Lung (tissue), 12 donors: ENCODE measurements around the gene CCL27. TPM values are rescaled to one million over a fixed set of nuclear protein-coding genes. Genes with fewer than 3 reads are reported as not detected.
A peak's percentile ranks its signal among the peaks of the same experiment; 100 is the strongest.

Source experiments
- ATAC-seq: fragments of 200-7000 bp; cut with Tn5 transposase; one replicate; pipeline ENCODE4 v1.9.1; 2020; ENCODE audit warnings: moderate number of reproducible peaks; ENCODE audit not compliant: insufficient read depth, low FRiP score
- DNase-seq, 3 donors: peaks; one replicate each; pipeline ENCODE4 v3.0.0-alpha.2; 2013 to 2017
- H3K27ac ChIP-seq, 2 donors: one replicate each; pipeline ENCODE4 v1.5.1; 2013; ENCODE audit warnings: mild to moderate bottlenecking in 2 of 2, moderate library complexity in 2 of 2, control low read depth in 1 of 2, inconsistent platforms in 1 of 2, low read depth in 1 of 2, low read length in 1 of 2
- H3K27me3 ChIP-seq, 3 donors: one replicate each; pipeline ENCODE4 v1.5.1; 2013; ENCODE audit warnings: low read length in 2 of 3; ENCODE audit not compliant: control insufficient read depth in 3 of 3, insufficient read depth in 3 of 3
- H3K36me3 ChIP-seq, 4 donors: one replicate each; pipeline ENCODE4 v1.5.1; 2013; ENCODE audit warnings: low read length in 4 of 4, mild to moderate bottlenecking in 1 of 4, moderate library complexity in 1 of 4; ENCODE audit not compliant: control insufficient read depth in 4 of 4, insufficient read depth in 4 of 4
- H3K4me1 ChIP-seq, 5 donors: one replicate each; pipeline ENCODE4 v1.5.1; 2013; ENCODE audit warnings: low read length in 5 of 5, mild to moderate bottlenecking in 2 of 5, moderate library complexity in 1 of 5; ENCODE audit not compliant: control insufficient read depth in 5 of 5, insufficient read depth in 5 of 5
- H3K4me3 ChIP-seq: one replicate; pipeline ENCODE4 v1.5.1; 2013; ENCODE audit warnings: mild to moderate bottlenecking, control low read depth, moderate library complexity
- H3K9ac ChIP-seq, 2 donors: one replicate each; pipeline ENCODE4 v1.5.1; 2013; ENCODE audit warnings: low read length in 2 of 2, control low read depth in 1 of 2; ENCODE audit not compliant: insufficient read depth in 1 of 2
- H3K9me3 ChIP-seq, 4 donors: one replicate each; pipeline ENCODE4 v1.5.1; 2013; ENCODE audit warnings: low read length in 3 of 4, mild to moderate bottlenecking in 1 of 4, moderate library complexity in 1 of 4; ENCODE audit not compliant: control insufficient read depth in 4 of 4, insufficient read depth in 3 of 4
- WGBS, 2 donors: extraction: QIAGEN DNeasy Blood & Tissue Kit; methylation state at CpG; one replicate each; pipeline ENCODE4 v1.1.7; 2013; 5-methylcytosine and 5-hydroxymethylcytosine counted together
- polyA plus RNA-seq, 2 donors: library from polyadenylated mRNA; stranded (reverse); fragments of 200-250 nt; gene quantifications; one replicate each; pipeline ENCODE4 v1.2.1, GENCODE V29; 2013
- total RNA-seq, 2 donors: library from RNA; depleted of rRNA in 1 of 2; stranded (reverse); fragments of >200 nt in 1 of 2; gene quantifications; one replicate each; pipeline ENCODE4 v1.2.1, GENCODE V29; 2014 to 2021
- TF ChIP-seq, protein P1 (sequence below): IDR thresholded peaks from 2 replicates; pipeline ENCODE4 v1.5.1; 2012; ENCODE audit warnings: mild to moderate bottlenecking; ENCODE audit errors: control extremely low read depth, extremely low read depth
- donor health status: control.
- donor health status: control.
- donor health status: Bipolar disorder and iron deficiency.
- donor health status: healthy.
- donor health status: DM: yes; HTN: yes; CAD: no.

CCL27 gene
- total and polyA plus RNA-seq, 4 donors = 0.05 to 0.55 TPM; not detected in 2

DNA sequence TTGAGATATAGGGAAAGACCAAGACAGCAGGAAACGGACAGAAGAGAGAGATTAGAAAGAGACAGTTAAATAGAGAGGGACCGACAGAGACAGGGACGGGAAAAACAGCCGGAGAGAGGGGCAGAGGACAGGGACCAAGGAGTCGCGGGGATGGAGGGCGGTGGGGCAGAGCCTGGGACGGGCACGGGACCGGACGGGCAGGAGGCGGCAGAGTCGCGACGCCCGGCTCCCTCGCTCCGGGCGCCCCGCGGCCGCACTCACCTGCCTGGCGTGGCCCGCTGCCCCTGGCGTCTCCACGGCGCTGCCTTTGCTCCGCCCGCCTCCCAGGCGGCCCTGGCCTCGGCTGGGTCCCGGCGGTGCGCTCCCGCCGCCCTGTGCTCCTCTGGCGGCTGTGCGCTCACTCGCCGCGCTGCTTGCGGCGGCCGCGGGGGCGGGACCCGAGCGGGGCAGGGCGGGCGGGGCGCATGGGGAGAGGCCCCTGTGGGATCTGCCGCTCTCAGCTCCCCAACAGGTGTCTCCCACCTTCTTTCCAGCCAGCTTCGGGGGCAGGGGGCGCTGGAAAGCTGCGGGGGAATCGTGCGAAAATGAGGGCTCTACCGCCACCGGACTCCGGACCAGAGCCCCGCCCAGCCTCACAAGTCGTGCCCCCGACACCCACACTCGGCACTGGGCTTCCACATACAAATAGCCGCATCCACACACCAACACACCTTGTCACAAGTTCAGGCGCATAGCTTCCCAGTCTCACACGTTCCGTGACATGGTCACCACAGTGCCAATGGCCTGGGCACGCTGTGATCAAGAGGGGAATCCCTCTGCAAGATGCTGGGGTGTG lies 33.6 kb downstream of the CCL27 start, which contains the start of gene ARID3C:
Gene ARID3C (minus strand): TSS at position 411 of the 835 bp plus-strand sequence. CDS start 1,052 bp downstream, outside the sequence.
- peaks cover 0 to 8% (median 6%) of the 10 kb centered on the region in 5 donors for H3K4me1 ChIP-seq
- ATAC-seq (peak; percentile 71), DNase-seq (peak in 1 of 3 donors; percentile 23)
- 1 to 2% methylated on average over 44 to 69 of the region's 69 CpGs for WGBS, 2 donors
- no peaks in the 10 kb centered on the region for H3K36me3 ChIP-seq
- no peak within 1 kb of the TSS for H3K4me3 ChIP-seq
- no peak within 1 kb of the TSS for H3K27ac ChIP-seq
- TF ChIP-seq, protein P1, sequence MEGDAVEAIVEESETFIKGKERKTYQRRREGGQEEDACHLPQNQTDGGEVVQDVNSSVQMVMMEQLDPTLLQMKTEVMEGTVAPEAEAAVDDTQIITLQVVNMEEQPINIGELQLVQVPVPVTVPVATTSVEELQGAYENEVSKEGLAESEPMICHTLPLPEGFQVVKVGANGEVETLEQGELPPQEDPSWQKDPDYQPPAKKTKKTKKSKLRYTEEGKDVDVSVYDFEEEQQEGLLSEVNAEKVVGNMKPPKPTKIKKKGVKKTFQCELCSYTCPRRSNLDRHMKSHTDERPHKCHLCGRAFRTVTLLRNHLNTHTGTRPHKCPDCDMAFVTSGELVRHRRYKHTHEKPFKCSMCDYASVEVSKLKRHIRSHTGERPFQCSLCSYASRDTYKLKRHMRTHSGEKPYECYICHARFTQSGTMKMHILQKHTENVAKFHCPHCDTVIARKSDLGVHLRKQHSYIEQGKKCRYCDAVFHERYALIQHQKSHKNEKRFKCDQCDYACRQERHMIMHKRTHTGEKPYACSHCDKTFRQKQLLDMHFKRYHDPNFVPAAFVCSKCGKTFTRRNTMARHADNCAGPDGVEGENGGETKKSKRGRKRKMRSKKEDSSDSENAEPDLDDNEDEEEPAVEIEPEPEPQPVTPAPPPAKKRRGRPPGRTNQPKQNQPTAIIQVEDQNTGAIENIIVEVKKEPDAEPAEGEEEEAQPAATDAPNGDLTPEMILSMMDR = no peak
- peaks cover 7 to 78% (median 70%) of the 10 kb centered on the region in 3 donors for H3K27me3 ChIP-seq
- H3K9me3 ChIP-seq = peaks cover 0 to 2% (median 0%) of the 10 kb centered on the region in 4 donors
- no peak within 1 kb of the TSS for H3K9ac ChIP-seq

DNA sequence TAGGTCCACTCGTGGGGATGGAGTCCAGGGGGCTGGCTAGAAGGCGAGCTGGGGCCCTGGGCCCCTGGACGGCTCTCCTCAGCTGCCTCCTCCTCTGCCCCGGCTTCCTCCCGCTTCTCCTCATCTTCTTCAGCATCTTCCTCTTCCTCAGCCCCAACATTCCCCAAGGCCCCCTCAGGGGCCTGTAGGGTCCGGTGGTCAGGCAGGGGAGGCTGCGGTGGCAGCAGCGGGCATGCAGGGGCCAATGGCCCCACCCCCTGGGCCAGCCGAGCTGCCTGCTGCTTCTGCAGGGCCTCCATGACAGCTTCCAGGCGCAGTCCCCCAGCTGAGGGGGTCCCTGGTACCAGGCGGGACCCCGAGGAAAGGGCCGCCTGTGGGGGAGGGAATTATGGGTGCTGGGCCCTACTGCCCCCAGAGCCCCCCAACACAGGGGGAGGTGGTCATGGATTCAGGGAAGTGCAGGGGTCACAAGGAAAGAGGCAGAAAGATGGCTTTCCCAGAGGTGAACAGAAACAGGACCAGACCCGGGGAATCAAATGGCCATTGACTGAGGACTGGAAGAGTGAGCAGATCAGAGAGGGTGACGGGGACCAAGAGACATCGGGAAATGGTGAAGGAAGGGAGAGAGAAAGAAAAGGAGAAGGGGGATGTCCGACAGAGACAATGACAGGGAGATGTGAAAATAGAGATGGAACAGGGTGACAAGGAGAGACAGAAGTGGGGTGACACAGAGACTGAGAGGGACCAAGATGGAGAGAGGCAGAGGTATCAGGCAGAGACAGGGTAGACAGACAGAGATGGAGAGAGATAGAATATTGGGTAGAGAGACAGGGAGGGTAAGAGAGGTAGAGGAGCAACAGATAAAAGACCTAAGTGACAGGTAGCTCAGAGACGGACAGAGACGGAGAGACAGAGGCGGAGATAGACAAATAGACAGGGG lies 34.5 kb downstream of the CCL27 start:
- 40% methylated on average over 19 to 20 of the region's 20 CpGs for WGBS, 2 donors

DNA sequence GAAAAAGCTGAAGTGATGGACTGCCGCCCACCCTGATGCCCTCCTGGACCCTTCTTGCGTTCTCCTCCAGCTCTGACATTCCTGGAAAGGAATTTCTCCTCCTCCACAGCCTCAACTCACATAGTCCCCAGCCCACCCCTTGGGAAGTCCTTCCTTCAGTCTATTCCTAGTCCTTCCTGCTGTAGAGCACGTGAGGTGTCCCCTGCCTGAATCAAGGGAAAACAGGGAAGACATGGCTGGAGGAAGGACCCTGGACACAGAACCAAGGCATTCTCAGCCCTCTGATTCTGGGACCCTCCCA lies 37.3 kb downstream of the CCL27 start:
- Histone ChIP-seq H3K27me3 (peaks cover 7 to 83% (median 78%) of the 10 kb centered on the region in 3 donors), H3K4me1 (peaks cover 0 to 10% (median 8%) of the 10 kb centered on the region in 5 donors), H3K27ac (no peak overlapping the region), H3K36me3 (no peaks in the 10 kb centered on the region), H3K4me3 (no peak overlapping the region), H3K9me3 (peaks cover 0 to 6% (median 0%) of the 10 kb centered on the region in 4 donors), H3K9ac (no peak overlapping the region)
- TF ChIP-seq, protein P1 = no peak
- no peak for ATAC-seq
- WGBS, 2 donors = 48 to 60% methylated on average over 3 of the region's 3 CpGs
- no peak for DNase-seq

More for the DNA sequence above, 34.5 kb downstream of the CCL27 start:
- H3K4me3 ChIP-seq = no peak overlapping the region
- DNase-seq (no peak), ATAC-seq (no peak)
- no peak overlapping the region for H3K9ac ChIP-seq
- peaks cover 0 to 10% (median 6%) of the 10 kb centered on the region in 5 donors for H3K4me1 ChIP-seq
- peaks cover 0 to 4% (median 0%) of the 10 kb centered on the region in 4 donors for H3K9me3 ChIP-seq
- TF ChIP-seq, protein P1 = no peak
- no peaks in the 10 kb centered on the region for H3K36me3 ChIP-seq
- no peak overlapping the region for H3K27ac ChIP-seq
- H3K27me3 ChIP-seq = peaks cover 7 to 87% (median 78%) of the 10 kb centered on the region in 3 donors
